ENCODE measurements around the gene XPC. TPM values are rescaled to one million over a fixed set of nuclear protein-coding genes. Genes with fewer than 3 reads are reported as not detected.

Gene XPC
- total and polyA plus RNA-seq, 12 donors, result 7.3 to 15.8 (median 9.8) TPM

DNA sequence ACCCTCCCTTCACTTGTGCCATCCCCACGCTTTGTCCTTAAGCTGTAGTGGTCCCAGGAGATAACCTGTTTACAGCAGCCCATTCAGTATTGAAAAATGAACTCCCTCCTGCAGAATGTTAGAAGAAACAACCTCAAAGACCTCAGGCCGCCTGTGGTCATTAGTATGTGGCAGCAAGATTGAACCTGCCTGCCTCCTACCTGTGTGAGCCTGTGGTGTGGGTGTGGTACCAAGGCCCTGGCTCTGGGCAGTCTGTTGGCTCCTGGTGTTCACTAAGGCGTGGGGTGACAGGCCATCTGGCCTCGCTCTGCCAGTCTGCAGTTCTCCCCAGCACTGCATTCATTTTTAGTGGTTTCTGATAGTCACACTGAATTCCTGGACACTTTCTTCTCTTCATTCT, 21.2 kb upstream of the XPC start:
- no peak for DNase-seq
- intact Hi-C loops (cut with DNase I), result loop anchor here in 9 of 10 donors (5.0 to 10.0 kb wide), 4 partner anchors 55 to 355 kb away; no protein-coding TSS in a partner anchor
- Histone ChIP-seq H3K9me3 (no peaks in the 10 kb centered on the region), H3K4me1 (peaks cover 4 to 33% (median 15%) of the 10 kb centered on the region in 9 donors), H3K27ac (no peak overlapping the region), H3K27me3 (no peaks in the 10 kb centered on the region), H3K4me3 (no peak overlapping the region), H3K36me3 (peaks cover 0 to 54% (median 15%) of the 10 kb centered on the region in 9 donors)
- TF ChIP-seq, protein P1, sequence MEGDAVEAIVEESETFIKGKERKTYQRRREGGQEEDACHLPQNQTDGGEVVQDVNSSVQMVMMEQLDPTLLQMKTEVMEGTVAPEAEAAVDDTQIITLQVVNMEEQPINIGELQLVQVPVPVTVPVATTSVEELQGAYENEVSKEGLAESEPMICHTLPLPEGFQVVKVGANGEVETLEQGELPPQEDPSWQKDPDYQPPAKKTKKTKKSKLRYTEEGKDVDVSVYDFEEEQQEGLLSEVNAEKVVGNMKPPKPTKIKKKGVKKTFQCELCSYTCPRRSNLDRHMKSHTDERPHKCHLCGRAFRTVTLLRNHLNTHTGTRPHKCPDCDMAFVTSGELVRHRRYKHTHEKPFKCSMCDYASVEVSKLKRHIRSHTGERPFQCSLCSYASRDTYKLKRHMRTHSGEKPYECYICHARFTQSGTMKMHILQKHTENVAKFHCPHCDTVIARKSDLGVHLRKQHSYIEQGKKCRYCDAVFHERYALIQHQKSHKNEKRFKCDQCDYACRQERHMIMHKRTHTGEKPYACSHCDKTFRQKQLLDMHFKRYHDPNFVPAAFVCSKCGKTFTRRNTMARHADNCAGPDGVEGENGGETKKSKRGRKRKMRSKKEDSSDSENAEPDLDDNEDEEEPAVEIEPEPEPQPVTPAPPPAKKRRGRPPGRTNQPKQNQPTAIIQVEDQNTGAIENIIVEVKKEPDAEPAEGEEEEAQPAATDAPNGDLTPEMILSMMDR (IDR thresholded peaks at IDR 0.05), result no peak
- no peak for ATAC-seq
- 83 to 84% methylated on average over 4 of the region's 4 CpGs for WGBS, 2 donors

DNA sequence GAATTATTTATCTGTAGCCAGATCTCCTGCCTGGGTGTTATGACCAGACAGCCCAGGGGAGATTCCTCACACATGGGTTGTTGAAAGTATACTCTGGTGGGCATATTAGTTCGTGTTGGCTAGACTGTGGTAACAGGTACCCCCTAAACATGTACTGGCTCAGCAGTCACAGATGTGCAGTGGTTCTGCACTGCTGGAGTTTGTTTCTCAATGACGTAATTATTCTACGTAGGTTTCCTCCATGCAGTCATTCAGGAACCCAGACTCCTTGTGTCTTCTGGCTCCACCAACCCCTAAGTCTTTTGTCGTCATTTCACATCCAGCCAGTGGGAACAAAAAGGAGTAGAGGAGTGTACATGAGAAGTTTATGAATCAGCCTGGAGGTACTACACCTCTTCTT, 16.5 kb upstream of the XPC start:
- Histone ChIP-seq H3K4me3 (no peak overlapping the region), H3K27ac (no peak overlapping the region), H3K9me3 (peaks cover 0 to 4% (median 0%) of the 10 kb centered on the region in 11 donors), H3K36me3 (peaks cover 0 to 61% (median 15%) of the 10 kb centered on the region in 9 donors), H3K4me1 (no peaks in the 10 kb centered on the region), H3K27me3 (no peaks in the 10 kb centered on the region)
- no peak for DNase-seq
- TF ChIP-seq, protein P1 (IDR thresholded peaks at IDR 0.05), result no peak
- ATAC-seq, result peak in 1 of 8 donors; percentile 34
- 93 to 96% methylated on average over 4 of the region's 4 CpGs for WGBS, 2 donors
- intact Hi-C loops (cut with DNase I), result no loop called here

DNA sequence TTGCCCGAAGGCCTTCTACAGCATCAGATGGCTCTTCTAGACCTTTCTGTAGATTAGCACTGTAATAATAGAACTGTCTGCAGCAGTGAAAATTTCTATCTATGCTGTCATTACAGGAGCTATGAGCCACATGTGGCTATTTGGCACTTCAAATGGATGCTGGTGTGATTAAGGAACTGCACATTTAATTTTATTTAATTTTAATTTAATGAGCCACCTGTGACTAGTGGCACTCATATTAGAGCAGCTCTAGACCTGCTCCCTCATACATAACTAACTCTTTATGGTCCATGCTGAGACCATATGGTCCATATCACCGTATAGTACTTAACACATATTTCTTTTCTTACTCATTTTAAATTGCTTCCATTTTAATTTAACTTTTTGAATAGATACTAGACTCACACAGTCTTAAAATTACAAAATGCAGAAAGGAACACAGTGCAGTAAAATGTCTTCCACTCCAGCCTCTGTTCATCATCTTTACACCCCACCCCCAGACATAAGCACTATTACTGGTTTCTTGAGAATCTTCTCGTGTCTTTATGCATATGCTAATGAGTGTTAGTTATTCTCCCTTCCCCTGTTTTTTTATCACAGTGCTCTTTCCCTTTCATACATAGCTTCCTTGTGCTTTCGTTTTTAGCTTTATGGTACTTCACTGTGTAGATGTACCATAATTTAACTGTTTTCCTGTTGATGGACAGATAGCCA, 9.8 kb upstream of the XPC start:
- ATAC-seq (no peak), DNase-seq (no peak)
- 77 to 78% methylated on average over 4 of the region's 4 CpGs for WGBS, 2 donors
- no peaks in the 10 kb centered on the region for H3K27me3 ChIP-seq
- H3K9me3 ChIP-seq, result peaks cover 0 to 8% (median 0%) of the 10 kb centered on the region in 11 donors
- peaks cover 0 to 5% (median 0%) of the 10 kb centered on the region in 9 donors for H3K4me1 ChIP-seq
- intact Hi-C loops (cut with DNase I), result no loop called here
- H3K36me3 ChIP-seq, result peaks cover 0 to 61% (median 14%) of the 10 kb centered on the region in 9 donors
- TF ChIP-seq, protein P1 (IDR thresholded peaks at IDR 0.05), result no peak
- no peak overlapping the region for H3K27ac ChIP-seq
- no peak overlapping the region for H3K4me3 ChIP-seq

DNA sequence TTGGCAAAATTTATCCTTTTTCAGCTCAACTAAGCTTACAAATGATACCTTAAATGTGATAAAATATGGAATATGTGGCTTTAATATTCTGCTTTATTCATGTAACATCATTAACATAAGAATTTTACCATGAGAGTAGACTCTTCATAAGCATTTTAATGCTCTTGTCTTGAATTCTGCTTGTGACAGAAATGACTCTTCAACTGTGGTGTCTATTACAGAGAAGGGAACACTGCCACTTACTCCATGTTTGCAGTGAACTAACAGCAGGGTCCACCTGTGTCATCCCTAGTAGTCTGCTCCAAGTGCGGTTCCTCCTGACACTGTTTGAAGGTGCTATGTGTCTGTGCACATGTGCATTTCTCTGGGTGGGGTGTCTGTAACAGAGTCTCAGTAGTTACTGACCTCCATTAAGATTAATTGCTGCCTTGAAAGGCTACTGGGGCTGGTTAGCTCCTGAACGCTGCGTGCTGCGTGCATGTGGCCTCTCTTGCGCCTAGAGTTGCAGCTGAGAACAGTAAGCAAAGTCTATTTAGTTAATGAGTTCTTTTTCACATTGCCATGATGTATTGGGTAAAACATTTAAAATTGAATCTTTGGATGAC, 8.6 kb upstream of the XPC start:
- ATAC-seq, result no peak
- Histone ChIP-seq H3K4me1 (peaks cover 0 to 6% (median 0%) of the 10 kb centered on the region in 9 donors), H3K4me3 (no peak overlapping the region), H3K36me3 (peaks cover 0 to 74% (median 19%) of the 10 kb centered on the region in 9 donors), H3K27ac (no peak overlapping the region), H3K27me3 (no peaks in the 10 kb centered on the region), H3K9me3 (peaks cover 0 to 8% (median 0%) of the 10 kb centered on the region in 11 donors)
- WGBS, 2 donors, result 96 to 97% methylated on average over 5 of the region's 5 CpGs
- no peak for DNase-seq
- TF ChIP-seq, protein P1 (IDR thresholded peaks at IDR 0.05), result no peak
- intact Hi-C loops (cut with DNase I), result no loop called here
